ENCODE data around the gene ATR. TPM values are rescaled to one million over a fixed set of nuclear protein-coding genes. Genes with fewer than 3 reads are reported as not detected.

ATR gene
- total and polyA plus RNA-seq, 2 of the 4 experiments (the other 2 are of a cell fraction): 9.5 to 28.0 TPM

- no peak for DNase-seq
- intact Hi-C loops (cut with micrococcal nuclease): no loop called here
- Histone ChIP-seq H2AFZ (replicated peaks; ENCODE audit: low read length, poor library complexity) (no peak overlapping the region), H4K8ac (ENCODE audit: low read depth in 2 of 2, low read length in 2 of 2) (no peak overlapping the region), H3K18ac (ENCODE audit: low read depth, low read length) (no peak overlapping the region), H2BK120ac (ENCODE audit: low read depth, low read length) (no peak overlapping the region), H4K5ac (ENCODE audit: low read depth, low read length) (no peak overlapping the region), H3K36me3 (ENCODE audit: control insufficient read depth, insufficient read depth, low read length) (peaks cover 2% of the 10 kb centered on the region; the same call in 1 of the 2 replicates), H3K23ac (ENCODE audit: low read depth, low read length) (no peak overlapping the region), H2BK15ac (ENCODE audit: low read depth, low read length) (no peak overlapping the region), H3K9me1 (ENCODE audit: insufficient read depth, low read length) (0 out of 2 replicates have a peak, but pooled peaks cover 3% of the 10 kb centered on the region), H3K9me3 (ENCODE audit: control insufficient read depth, insufficient read depth, low read length) (no peaks in the 10 kb centered on the region), H3K4me3 (ENCODE audit: insufficient read depth, low read depth, low read length) (no peak overlapping the region), H3K9ac (ENCODE audit: low read depth, low read length) (no peak overlapping the region), H2BK20ac (ENCODE audit: low read depth, low read length) (no peak overlapping the region), H3K79me1 (ENCODE audit: low read depth in 1 of 2, low read length in 2 of 2) (no peaks in the 10 kb centered on the region), H3K14ac (replicated peaks; ENCODE audit: low read depth, low read length) (no peak overlapping the region), H3K56ac (ENCODE audit: extremely low read depth, insufficient read depth, low read length) (no peak overlapping the region), H4K91ac (ENCODE audit: insufficient read depth, low read depth, low read length) (no peak overlapping the region), H4K20me1 (ENCODE audit: insufficient read depth, low read length) (no peaks in the 10 kb centered on the region), H3K27me3 (ENCODE audit: control insufficient read depth, insufficient read depth, low read length) (no peaks in the 10 kb centered on the region), H2AK5ac (ENCODE audit: low read depth, low read length) (no peak overlapping the region), H2AK9ac (replicated peaks; ENCODE audit: low read depth, low read length, poor library complexity) (no peak overlapping the region), H3K4me1 (ENCODE audit: control insufficient read depth, insufficient read depth, low read length) (no peaks in the 10 kb centered on the region), H2BK5ac (ENCODE audit: low read depth, low read length, poor library complexity, severe bottlenecking) (no peak overlapping the region), H3K4ac (ENCODE audit: low read depth, low read length) (no peak overlapping the region), H3K27ac (ENCODE audit: insufficient read depth, low read length) (no peak overlapping the region), H3K4me2 (ENCODE audit: low read depth, low read length) (no peak overlapping the region)
- WGBS, 2 experiments (ENCODE audit: extremely low coverage in 2 of 2, insufficient read length in 1 of 2): 71 to 94% methylated on average over 3 to 4 of the region's 5 CpGs
- dilution Hi-C loops (cut with HindIII; ENCODE audit: low sequenced_read_pairs, unreplicated experiment): no loop called here
- in situ Hi-C loops (cut with MboI; ENCODE audit: low sequenced_read_pairs): no loop called here
- ATAC-seq (ENCODE audit: low read depth): no peak
- CTCF ChIA-PET: no interaction called here
- TF ChIP-seq USF2 (IDR thresholded peaks at IDR 0.05; ENCODE audit: low read depth, low read length) (no peak), POLR2A (IDR thresholded peaks at IDR 0.05; ENCODE audit: low read depth, low read length) (no peak), RAD21 (IDR thresholded peaks at IDR 0.05; ENCODE audit: low read length) (no peak), BHLHE40 (IDR thresholded peaks at IDR 0.05; ENCODE audit: low read depth, low read length) (no peak), RCOR1 (IDR thresholded peaks at IDR 0.05; ENCODE audit: insufficient replicate concordance, low read length) (no peak), RFX5 (IDR thresholded peaks at IDR 0.05; ENCODE audit: low read depth, low read length) (no peak), CTCF (conservative IDR thresholded peaks at IDR 0.05; ENCODE audit: low read depth, low read length) (no peak), NFE2L2 (IDR thresholded peaks at IDR 0.05; ENCODE audit: low read depth, low read length) (no peak), ELK1 (IDR thresholded peaks at IDR 0.05; ENCODE audit: borderline replicate concordance, low read depth, low read length) (no peak), CHD1 (IDR thresholded peaks at IDR 0.05; ENCODE audit: low read depth, low read length) (no peak)
- no TSS peak for BruUV-seq (replicated peaks)
- POLR2A ChIA-PET (ENCODE audit: unreplicated experiment): no interaction called here
Observed at GRCh38 chr3:142543307-142543706, 35.2 kb downstream of the ATR start.
